Measurements from ENCODE around the gene PRPF40A.

Gene PRPF40A

DNA sequence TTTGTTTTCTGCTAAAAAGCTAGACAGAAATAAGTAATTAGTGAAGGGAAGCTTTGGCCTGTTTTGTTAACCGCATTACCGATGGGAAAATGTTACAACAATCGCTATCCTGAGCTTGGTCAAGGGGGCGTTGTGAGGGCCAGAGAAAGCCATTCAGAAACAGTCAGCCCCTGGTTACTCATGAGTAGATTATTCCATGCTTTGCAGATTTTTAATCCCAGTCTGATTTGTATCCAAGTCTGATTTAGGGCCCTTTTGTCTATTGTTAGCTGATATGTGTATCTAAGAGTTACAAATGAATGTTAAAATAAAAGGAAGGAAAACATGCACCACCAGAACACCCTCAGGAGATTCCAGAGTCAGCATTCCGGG is 99.1 kb downstream of the PRPF40A start:
- H3K27ac ChIP-seq (ENCODE audit: low read length): no peak overlapping the region
- H3K4me1 ChIP-seq (ENCODE audit: low read length): peaks cover 25% of the 10 kb centered on the region
- no peaks in the 10 kb centered on the region for H3K9me3 ChIP-seq (ENCODE audit: insufficient read depth, low read length)
- H3K9ac ChIP-seq (ENCODE audit: low read length): no peak overlapping the region
- H3K36me3 ChIP-seq (replicated peaks; ENCODE audit: low read depth, low read length): no peaks in the 10 kb centered on the region
- no peak overlapping the region for H3K4me3 ChIP-seq (ENCODE audit: low read length)
- no peak overlapping the region for H3K4me2 ChIP-seq (ENCODE audit: low read length)
- H2AFZ ChIP-seq (ENCODE audit: low read depth, low read length): no peak overlapping the region
- H3K79me2 ChIP-seq (ENCODE audit: low read length): no peaks in the 10 kb centered on the region
- no peaks in the 10 kb centered on the region for H3K27me3 ChIP-seq (ENCODE audit: low read depth, low read length)
- TF ChIP-seq EZH2phosphoT487 (IDR thresholded peaks at IDR 0.05; ENCODE audit: low read depth): no peak
- TF ChIP-seq, protein P1, sequence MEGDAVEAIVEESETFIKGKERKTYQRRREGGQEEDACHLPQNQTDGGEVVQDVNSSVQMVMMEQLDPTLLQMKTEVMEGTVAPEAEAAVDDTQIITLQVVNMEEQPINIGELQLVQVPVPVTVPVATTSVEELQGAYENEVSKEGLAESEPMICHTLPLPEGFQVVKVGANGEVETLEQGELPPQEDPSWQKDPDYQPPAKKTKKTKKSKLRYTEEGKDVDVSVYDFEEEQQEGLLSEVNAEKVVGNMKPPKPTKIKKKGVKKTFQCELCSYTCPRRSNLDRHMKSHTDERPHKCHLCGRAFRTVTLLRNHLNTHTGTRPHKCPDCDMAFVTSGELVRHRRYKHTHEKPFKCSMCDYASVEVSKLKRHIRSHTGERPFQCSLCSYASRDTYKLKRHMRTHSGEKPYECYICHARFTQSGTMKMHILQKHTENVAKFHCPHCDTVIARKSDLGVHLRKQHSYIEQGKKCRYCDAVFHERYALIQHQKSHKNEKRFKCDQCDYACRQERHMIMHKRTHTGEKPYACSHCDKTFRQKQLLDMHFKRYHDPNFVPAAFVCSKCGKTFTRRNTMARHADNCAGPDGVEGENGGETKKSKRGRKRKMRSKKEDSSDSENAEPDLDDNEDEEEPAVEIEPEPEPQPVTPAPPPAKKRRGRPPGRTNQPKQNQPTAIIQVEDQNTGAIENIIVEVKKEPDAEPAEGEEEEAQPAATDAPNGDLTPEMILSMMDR (IDR thresholded peaks at IDR 0.05; ENCODE audit: low read depth, low read length): no peak
- no peaks in the 10 kb centered on the region for H4K20me1 ChIP-seq (ENCODE audit: insufficient read depth, low read length)

DNA sequence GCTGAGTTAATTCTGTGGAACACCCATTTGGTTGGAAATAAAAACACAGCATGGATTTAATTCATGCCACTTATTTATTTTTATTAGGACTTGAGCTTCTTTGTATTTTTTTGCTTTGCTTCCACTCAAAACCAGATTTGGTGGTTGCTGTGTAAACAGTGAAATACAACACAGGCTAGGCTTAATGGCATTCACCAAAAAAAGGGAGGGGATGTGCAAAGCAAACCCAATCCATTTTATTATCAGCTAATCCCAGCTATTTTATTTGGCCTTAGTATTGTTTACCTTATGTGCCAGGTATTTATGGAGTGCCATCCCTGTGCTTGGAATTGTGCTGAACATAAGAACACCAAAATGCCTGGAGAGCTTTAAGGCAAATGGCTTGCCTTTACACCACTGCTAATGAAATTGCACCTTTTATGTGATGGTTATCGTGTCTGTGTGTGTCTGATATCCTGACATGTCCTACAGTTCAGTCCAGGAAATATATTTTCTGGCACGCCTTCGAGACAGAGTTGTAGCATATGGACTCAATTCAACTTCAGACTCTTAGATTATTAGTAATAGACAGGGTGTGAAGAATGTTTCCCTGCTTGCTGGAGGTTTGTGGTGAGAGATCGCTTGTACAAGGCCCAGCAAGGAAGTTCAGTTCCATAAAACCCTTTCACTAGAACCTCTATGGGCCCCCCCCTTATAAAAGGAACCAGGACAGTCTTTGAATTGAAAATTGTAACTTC is 99.6 kb downstream of the PRPF40A start:
- no peak overlapping the region for H3K4me3 ChIP-seq (ENCODE audit: low read length)
- H2AFZ ChIP-seq (ENCODE audit: low read depth, low read length): no peak overlapping the region
- no peaks in the 10 kb centered on the region for H3K9me3 ChIP-seq (ENCODE audit: insufficient read depth, low read length)
- no peaks in the 10 kb centered on the region for H3K79me2 ChIP-seq (ENCODE audit: low read length)
- no peak overlapping the region for H3K27ac ChIP-seq (ENCODE audit: low read length)
- peaks cover 30% of the 10 kb centered on the region for H3K4me1 ChIP-seq (ENCODE audit: low read length)
- H3K9ac ChIP-seq (ENCODE audit: low read length): no peak overlapping the region
- no peaks in the 10 kb centered on the region for H3K27me3 ChIP-seq (ENCODE audit: low read depth, low read length)
- H3K36me3 ChIP-seq (replicated peaks; ENCODE audit: low read depth, low read length): no peaks in the 10 kb centered on the region
- no peak for TF ChIP-seq EZH2phosphoT487 (IDR thresholded peaks at IDR 0.05; ENCODE audit: low read depth)
- H3K4me2 ChIP-seq (ENCODE audit: low read length): no peak overlapping the region
- H4K20me1 ChIP-seq (ENCODE audit: insufficient read depth, low read length): no peaks in the 10 kb centered on the region

DNA sequence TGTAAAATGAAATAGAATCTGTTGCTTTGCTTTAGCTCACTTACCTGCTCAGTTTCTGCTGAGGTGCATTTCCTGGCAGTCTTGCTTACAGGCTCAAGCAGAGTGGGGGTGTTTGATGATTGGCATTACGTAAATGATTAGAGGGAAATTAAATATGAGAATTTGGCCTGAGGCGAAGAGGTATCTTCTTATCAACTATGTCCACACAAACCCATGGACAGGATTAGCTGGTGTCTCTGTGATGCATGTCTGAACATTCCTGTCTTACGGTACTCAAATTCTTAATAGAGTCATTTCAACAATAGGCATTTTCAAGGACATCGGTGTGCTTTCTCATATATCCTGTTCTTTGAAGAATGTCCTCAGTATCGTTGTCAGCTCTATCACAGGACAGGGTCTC is 102.1 kb downstream of the PRPF40A start:
- no peak overlapping the region for H3K4me3 ChIP-seq (ENCODE audit: low read length)
- H3K9me3 ChIP-seq (ENCODE audit: insufficient read depth, low read length): no peaks in the 10 kb centered on the region
- no peak overlapping the region for H3K4me2 ChIP-seq (ENCODE audit: low read length)
- peaks cover 44% of the 10 kb centered on the region for H3K4me1 ChIP-seq (ENCODE audit: low read length)
- H3K27me3 ChIP-seq (ENCODE audit: low read depth, low read length): no peaks in the 10 kb centered on the region
- no peaks in the 10 kb centered on the region for H3K79me2 ChIP-seq (ENCODE audit: low read length)
- no peaks in the 10 kb centered on the region for H3K36me3 ChIP-seq (replicated peaks; ENCODE audit: low read depth, low read length)
- H3K27ac ChIP-seq (ENCODE audit: low read length): no peak overlapping the region
- H2AFZ ChIP-seq (ENCODE audit: low read depth, low read length): no peak overlapping the region
- no peak overlapping the region for H3K9ac ChIP-seq (ENCODE audit: low read length)
- TF ChIP-seq, protein P1 (IDR thresholded peaks at IDR 0.05; ENCODE audit: low read depth, low read length): no peak
- TF ChIP-seq EZH2phosphoT487 (IDR thresholded peaks at IDR 0.05; ENCODE audit: low read depth): no peak
- no peaks in the 10 kb centered on the region for H4K20me1 ChIP-seq (ENCODE audit: insufficient read depth, low read length)

DNA sequence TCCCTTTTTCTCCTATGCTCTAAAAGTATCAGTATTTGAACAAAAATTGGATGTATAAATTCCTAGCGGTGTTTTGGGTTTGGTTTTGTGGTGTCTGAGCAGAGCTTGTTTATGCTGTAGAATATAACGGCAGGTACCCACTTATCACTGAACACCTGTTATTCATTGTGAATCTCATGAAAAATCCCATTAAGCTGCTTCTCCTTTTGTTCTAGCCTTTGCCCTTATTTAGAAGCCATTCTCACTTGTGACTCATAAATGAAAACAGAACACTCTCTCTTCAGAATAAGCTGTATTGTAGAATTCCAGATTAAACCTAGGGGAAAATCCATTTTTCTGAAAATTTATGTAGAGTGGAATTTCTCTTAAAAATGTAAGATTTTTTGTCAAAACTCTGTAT is 104.0 kb downstream of the PRPF40A start:
- Histone ChIP-seq H3K79me2 (ENCODE audit: low read length) (no peaks in the 10 kb centered on the region), H3K4me1 (ENCODE audit: low read length) (peaks cover 51% of the 10 kb centered on the region), H3K4me2 (ENCODE audit: low read length) (peak overlapping the region; percentile 81), H3K9ac (ENCODE audit: low read length) (peak overlapping the region; percentile 17; the same call in 1 of the 2 replicates), H3K9me3 (ENCODE audit: insufficient read depth, low read length) (no peaks in the 10 kb centered on the region), H3K27me3 (ENCODE audit: low read depth, low read length) (no peaks in the 10 kb centered on the region), H3K27ac (ENCODE audit: low read length) (peak overlapping the region; percentile 92), H3K36me3 (replicated peaks; ENCODE audit: low read depth, low read length) (no peaks in the 10 kb centered on the region), H3K4me3 (ENCODE audit: low read length) (peak overlapping the region; percentile 58; the same call in 1 of the 2 replicates), H2AFZ (ENCODE audit: low read depth, low read length) (no peak overlapping the region), H4K20me1 (ENCODE audit: insufficient read depth, low read length) (no peaks in the 10 kb centered on the region)
- no peak for TF ChIP-seq EZH2phosphoT487 (IDR thresholded peaks at IDR 0.05; ENCODE audit: low read depth)
- TF ChIP-seq, protein P1 (IDR thresholded peaks at IDR 0.05; ENCODE audit: low read depth, low read length): no peak

Data from OCI-LY3 (cell line).